ENCODE results near the gene SPINK13.
"Not testable (repeated sequence)": the region's sequence is repeated elsewhere in the genome, so short reads cannot be mapped to it uniquely, and the experiment has no call there.

The SPINK13 gene

GRCh38 chr5:148312153-148312552, 43.6 kb downstream of the SPINK13 start, which contains the start of gene SPINK7:
TSS of gene SPINK7 (plus strand) at chr5:148312423. CDS start at chr5:148312484, 61 bp downstream.
- H3K4me3 ChIP-seq (ENCODE audit: low read depth, low read length), result no peak within 1 kb of the TSS
- no peak for TF ChIP-seq CTCF (IDR thresholded peaks at IDR 0.05; ENCODE audit: insufficient read depth, low read depth, low read length, missing control alignments)
- DNase-seq (ENCODE audit: low read depth), result no peak

GRCh38 chr5:148314187-148314586, 45.6 kb downstream of the SPINK13 start:
- no peak for TF ChIP-seq CTCF (IDR thresholded peaks at IDR 0.05; ENCODE audit: insufficient read depth, low read depth, low read length, missing control alignments)
- H3K4me3 ChIP-seq (ENCODE audit: low read depth, low read length), result no peak overlapping the region
- DNase-seq (ENCODE audit: low read depth), result no peak

- no peak overlapping the region for H3K4me3 ChIP-seq (ENCODE audit: low read depth, low read length)
- no peak for DNase-seq (ENCODE audit: low read depth)
- TF ChIP-seq CTCF (IDR thresholded peaks at IDR 0.05; ENCODE audit: insufficient read depth, low read depth, low read length, missing control alignments), result no peak
Measured at GRCh38 chr5:148314731-148315130, 46.1 kb downstream of the SPINK13 start.

- not testable (repeated sequence) for H3K4me3 ChIP-seq (ENCODE audit: low read depth, low read length); DNase-seq (ENCODE audit: low read depth)
Measured at GRCh38 chr5:148320011-148320963, 51.7 kb downstream of the SPINK13 start.

GRCh38 chr5:148333262-148333849, 64.8 kb downstream of the SPINK13 start:
- no peak overlapping the region for H3K4me3 ChIP-seq (ENCODE audit: low read depth, low read length)

GRCh38 chr5:148335259-148335658, 66.7 kb downstream of the SPINK13 start, which contains the start of gene SPINK9:
TSS of gene SPINK9 (plus strand) at chr5:148335559. CDS start at chr5:148335614, 55 bp downstream.
- DNase-seq (ENCODE audit: low read depth), result no peak
- no peak for TF ChIP-seq CTCF (IDR thresholded peaks at IDR 0.05; ENCODE audit: insufficient read depth, low read depth, low read length, missing control alignments)
- no peak within 1 kb of the TSS for H3K4me3 ChIP-seq (ENCODE audit: low read depth, low read length)

More at GRCh38 chr5:148333262-148333849, 64.8 kb downstream of the SPINK13 start:
- DNase-seq (ENCODE audit: low read depth), result no peak
- no peak for TF ChIP-seq CTCF (IDR thresholded peaks at IDR 0.05; ENCODE audit: insufficient read depth, low read depth, low read length, missing control alignments)
